Activated T-helper 2 cell treated with anti-CD3 and anti-CD28 coated beads, Interferon-gamma antibody, Interleukin-2, Interleukin-4, amounts not matched to agents 10 μg/mL and 5 μg/mL and 100 μg/mL, durations not matched to agents 14 hours and 24 hours and 36 hours (primary cell): ENCODE data around the gene POLE. TPM values are rescaled to one million over a fixed set of nuclear protein-coding genes. Genes with fewer than 3 reads are reported as not detected.

Experiments
- DNase-seq: peaks from one replicate; pipeline ENCODE4 v3.0.0; 2021; ENCODE audit warnings: low spot score
- H3K27ac Mint-ChIP-seq: one replicate; pipeline ENCODE4 v1.8.0; 2021; ENCODE audit warnings: mixed read lengths
- H3K27me3 Mint-ChIP-seq: one replicate; pipeline ENCODE4 v1.8.0; 2021; ENCODE audit warnings: low read depth, mixed read lengths
- H3K36me3 Mint-ChIP-seq: one replicate; pipeline ENCODE4 v1.8.0; 2021; ENCODE audit warnings: low read depth, mixed read lengths
- H3K4me1 Mint-ChIP-seq: one replicate; pipeline ENCODE4 v1.8.0; 2021; ENCODE audit warnings: low read depth, mixed read lengths
- H3K4me3 Mint-ChIP-seq: one replicate; pipeline ENCODE4 v1.8.0; 2021; ENCODE audit warnings: low read depth, mild to moderate bottlenecking, moderate library complexity, mixed read lengths
- H3K9me3 Mint-ChIP-seq: one replicate; pipeline ENCODE4 v1.8.0; 2021; ENCODE audit warnings: mixed read lengths
- intact Hi-C: fragments of 100-400 bp; cut with micrococcal nuclease; formaldehyde crosslinking; loops from one replicate; pipeline ENCODE4 v1.15.1; 2023
- total RNA-seq: library from RNA; stranded (reverse); gene quantifications from 2 replicates; pipeline ENCODE4 v1.2.3, GENCODE V29; 2022

Gene POLE, protein sequence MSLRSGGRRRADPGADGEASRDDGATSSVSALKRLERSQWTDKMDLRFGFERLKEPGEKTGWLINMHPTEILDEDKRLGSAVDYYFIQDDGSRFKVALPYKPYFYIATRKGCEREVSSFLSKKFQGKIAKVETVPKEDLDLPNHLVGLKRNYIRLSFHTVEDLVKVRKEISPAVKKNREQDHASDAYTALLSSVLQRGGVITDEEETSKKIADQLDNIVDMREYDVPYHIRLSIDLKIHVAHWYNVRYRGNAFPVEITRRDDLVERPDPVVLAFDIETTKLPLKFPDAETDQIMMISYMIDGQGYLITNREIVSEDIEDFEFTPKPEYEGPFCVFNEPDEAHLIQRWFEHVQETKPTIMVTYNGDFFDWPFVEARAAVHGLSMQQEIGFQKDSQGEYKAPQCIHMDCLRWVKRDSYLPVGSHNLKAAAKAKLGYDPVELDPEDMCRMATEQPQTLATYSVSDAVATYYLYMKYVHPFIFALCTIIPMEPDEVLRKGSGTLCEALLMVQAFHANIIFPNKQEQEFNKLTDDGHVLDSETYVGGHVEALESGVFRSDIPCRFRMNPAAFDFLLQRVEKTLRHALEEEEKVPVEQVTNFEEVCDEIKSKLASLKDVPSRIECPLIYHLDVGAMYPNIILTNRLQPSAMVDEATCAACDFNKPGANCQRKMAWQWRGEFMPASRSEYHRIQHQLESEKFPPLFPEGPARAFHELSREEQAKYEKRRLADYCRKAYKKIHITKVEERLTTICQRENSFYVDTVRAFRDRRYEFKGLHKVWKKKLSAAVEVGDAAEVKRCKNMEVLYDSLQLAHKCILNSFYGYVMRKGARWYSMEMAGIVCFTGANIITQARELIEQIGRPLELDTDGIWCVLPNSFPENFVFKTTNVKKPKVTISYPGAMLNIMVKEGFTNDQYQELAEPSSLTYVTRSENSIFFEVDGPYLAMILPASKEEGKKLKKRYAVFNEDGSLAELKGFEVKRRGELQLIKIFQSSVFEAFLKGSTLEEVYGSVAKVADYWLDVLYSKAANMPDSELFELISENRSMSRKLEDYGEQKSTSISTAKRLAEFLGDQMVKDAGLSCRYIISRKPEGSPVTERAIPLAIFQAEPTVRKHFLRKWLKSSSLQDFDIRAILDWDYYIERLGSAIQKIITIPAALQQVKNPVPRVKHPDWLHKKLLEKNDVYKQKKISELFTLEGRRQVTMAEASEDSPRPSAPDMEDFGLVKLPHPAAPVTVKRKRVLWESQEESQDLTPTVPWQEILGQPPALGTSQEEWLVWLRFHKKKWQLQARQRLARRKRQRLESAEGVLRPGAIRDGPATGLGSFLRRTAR (N-terminal part only)
- total RNA-seq, result 152 and 159 TPM in 2 replicates

GRCh38 chr12:132687211-132688164 is at the start of gene POLE, which contains the start of gene PXMP2:
Gene POLE, minus strand, starts transcription at chr12:132687342. Its CDS starts 27 bp downstream, at chr12:132687315.
Gene PXMP2, plus strand, starts transcription at chr12:132687587. Its CDS starts 84 bp downstream, at chr12:132687671.
- Mint-ChIP-seq H3K27me3 (no peaks in the 10 kb centered on the region), H3K9me3 (no peaks in the 10 kb centered on the region), H3K36me3 (peaks cover 35% of the 10 kb centered on the region), H3K4me3 (peak within 1 kb of the TSS; percentile 82), H3K27ac (peak within 1 kb of the TSS; percentile 75), H3K4me1 (peaks cover 22% of the 10 kb centered on the region)
- intact Hi-C loops, result loop anchor here (1.0 to 2.0 kb wide), 3 partner anchors 23 to 221 kb away; partner anchors contain the start of genes ANKLE2 and PGAM5
- peak; percentile 90 for DNase-seq

GRCh38 chr12:132736913-132737312 is 49.8 kb upstream of the POLE start:
- Mint-ChIP-seq H3K9me3 (no peaks in the 10 kb centered on the region), H3K36me3 (peaks cover 93% of the 10 kb centered on the region), H3K27me3 (no peaks in the 10 kb centered on the region), H3K4me1 (no peaks in the 10 kb centered on the region), H3K27ac (no peak overlapping the region), H3K4me3 (no peak overlapping the region)
- intact Hi-C loops, result no loop called here
- no peak for DNase-seq

DNA sequence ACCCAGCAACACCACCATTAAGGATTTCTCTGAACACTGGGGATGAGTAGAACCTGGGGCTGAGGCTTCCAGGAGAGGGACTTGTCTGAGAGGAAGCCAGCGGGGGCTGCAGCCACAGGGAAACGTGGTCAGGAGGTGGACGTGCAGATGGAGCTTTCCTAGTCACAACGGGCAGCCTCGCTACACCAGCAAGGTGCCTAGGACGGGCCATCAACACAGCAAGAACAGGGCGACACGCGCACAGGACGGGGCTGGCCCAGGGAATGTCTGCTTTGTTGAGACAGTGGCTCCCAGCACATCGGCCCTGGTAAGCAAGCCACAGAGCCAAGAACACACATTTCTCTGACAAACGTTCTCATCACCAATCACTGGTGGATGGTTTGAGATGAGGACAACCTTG is 49.2 kb upstream of the POLE start:
- H3K4me1 Mint-ChIP-seq, result no peaks in the 10 kb centered on the region
- H3K27ac Mint-ChIP-seq, result no peak overlapping the region
- peaks cover 93% of the 10 kb centered on the region for H3K36me3 Mint-ChIP-seq
- intact Hi-C loops, result no loop called here
- no peaks in the 10 kb centered on the region for H3K9me3 Mint-ChIP-seq
- DNase-seq, result no peak
- no peak overlapping the region for H3K4me3 Mint-ChIP-seq
- no peaks in the 10 kb centered on the region for H3K27me3 Mint-ChIP-seq

DNA sequence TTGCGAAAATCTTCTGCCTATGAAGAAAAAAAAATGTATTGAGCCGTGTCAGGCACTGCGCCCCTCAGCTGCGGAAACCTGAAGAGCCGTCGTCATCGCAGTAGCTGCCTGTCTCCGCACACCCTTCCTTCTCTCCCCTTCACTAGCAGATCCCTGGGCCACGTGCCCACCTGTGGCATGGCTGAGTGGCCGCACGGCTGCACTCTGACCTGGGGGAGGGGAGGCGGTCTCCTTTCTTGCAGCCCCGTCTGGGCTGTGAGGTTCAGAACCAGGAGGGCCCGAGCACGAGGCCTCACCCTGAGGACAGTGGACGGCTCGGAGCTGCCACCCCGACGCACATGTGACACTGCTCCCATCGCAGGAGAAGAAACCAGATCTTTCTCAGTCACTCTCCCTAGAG is 48.4 kb upstream of the POLE start:
- no peaks in the 10 kb centered on the region for H3K4me1 Mint-ChIP-seq
- peaks cover 93% of the 10 kb centered on the region for H3K36me3 Mint-ChIP-seq
- H3K27me3 Mint-ChIP-seq, result no peaks in the 10 kb centered on the region
- intact Hi-C loops, result no loop called here
- H3K27ac Mint-ChIP-seq, result no peak overlapping the region
- no peaks in the 10 kb centered on the region for H3K9me3 Mint-ChIP-seq
- no peak for DNase-seq
- H3K4me3 Mint-ChIP-seq, result no peak overlapping the region

DNA sequence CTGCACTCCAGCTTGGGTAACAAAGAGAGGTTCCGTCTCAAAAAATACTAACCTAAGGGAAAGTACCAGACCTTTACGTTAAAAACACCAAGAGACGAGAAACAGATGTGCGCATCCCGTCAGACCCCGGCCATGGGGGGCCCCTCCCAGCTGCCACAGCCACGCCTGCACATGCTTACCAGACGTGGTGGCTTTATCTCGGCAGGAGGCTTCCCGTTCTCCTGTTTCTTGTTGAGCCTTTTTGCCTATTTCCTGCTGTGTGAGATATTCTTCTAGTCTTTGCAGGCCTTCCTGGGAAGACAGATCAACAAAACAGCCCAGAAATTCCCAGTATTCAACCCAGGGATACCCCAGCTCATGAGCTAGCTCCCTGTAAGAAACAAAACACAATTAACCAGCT is 47.1 kb upstream of the POLE start:
- Mint-ChIP-seq H3K9me3 (no peaks in the 10 kb centered on the region), H3K36me3 (peaks cover 90% of the 10 kb centered on the region), H3K27ac (no peak overlapping the region), H3K27me3 (no peaks in the 10 kb centered on the region), H3K4me3 (no peak overlapping the region), H3K4me1 (no peaks in the 10 kb centered on the region)
- no peak for DNase-seq
- intact Hi-C loops, result no loop called here

DNA sequence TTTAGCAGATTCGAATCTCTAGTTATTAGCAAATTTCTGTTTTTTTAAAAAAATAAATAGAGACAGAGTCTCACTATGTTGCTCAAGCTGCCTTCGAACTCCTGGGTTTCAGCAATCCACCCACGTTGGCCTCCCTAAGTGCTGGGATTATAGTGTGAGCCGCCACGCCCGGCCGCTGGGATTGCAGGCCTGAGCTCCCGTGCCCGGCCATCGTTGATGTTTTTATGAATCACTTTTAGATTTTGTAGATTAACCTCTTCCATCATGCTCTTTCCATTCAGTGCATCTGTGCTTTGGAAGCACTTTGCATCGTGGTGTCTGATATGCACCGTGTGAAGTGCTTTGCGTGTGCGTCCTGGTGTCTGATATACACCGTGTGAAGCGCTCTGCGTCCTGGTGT is 44.4 kb upstream of the POLE start:
- no peak overlapping the region for H3K27ac Mint-ChIP-seq
- intact Hi-C loops, result no loop called here
- no peaks in the 10 kb centered on the region for H3K27me3 Mint-ChIP-seq
- H3K4me1 Mint-ChIP-seq, result no peaks in the 10 kb centered on the region
- peaks cover 93% of the 10 kb centered on the region for H3K36me3 Mint-ChIP-seq
- no peaks in the 10 kb centered on the region for H3K9me3 Mint-ChIP-seq
- no peak overlapping the region for H3K4me3 Mint-ChIP-seq
- DNase-seq, result no peak

DNA sequence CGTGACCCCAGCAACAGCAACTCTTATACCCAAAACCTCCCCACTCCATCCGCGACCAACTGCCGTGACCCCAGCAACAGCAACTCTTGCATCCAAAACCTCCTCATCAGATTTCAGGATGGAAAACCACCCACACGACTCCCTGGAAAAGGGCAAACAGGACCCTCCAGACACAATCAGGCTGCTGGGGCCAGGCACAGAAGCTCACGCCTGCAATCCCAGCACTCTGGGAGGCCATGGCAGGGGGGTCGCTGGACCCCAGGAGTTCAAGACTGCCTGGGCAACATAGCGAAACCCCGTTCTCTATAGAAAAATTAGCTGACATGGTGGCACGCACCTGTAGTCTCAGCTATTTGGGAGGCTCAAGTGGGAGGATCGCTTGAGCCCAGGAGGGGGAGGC is 43.2 kb upstream of the POLE start:
- intact Hi-C loops, result no loop called here
- Mint-ChIP-seq H3K4me3 (no peak overlapping the region), H3K4me1 (no peaks in the 10 kb centered on the region), H3K9me3 (no peaks in the 10 kb centered on the region), H3K36me3 (peaks cover 93% of the 10 kb centered on the region), H3K27ac (no peak overlapping the region), H3K27me3 (no peaks in the 10 kb centered on the region)
- no peak for DNase-seq

DNA sequence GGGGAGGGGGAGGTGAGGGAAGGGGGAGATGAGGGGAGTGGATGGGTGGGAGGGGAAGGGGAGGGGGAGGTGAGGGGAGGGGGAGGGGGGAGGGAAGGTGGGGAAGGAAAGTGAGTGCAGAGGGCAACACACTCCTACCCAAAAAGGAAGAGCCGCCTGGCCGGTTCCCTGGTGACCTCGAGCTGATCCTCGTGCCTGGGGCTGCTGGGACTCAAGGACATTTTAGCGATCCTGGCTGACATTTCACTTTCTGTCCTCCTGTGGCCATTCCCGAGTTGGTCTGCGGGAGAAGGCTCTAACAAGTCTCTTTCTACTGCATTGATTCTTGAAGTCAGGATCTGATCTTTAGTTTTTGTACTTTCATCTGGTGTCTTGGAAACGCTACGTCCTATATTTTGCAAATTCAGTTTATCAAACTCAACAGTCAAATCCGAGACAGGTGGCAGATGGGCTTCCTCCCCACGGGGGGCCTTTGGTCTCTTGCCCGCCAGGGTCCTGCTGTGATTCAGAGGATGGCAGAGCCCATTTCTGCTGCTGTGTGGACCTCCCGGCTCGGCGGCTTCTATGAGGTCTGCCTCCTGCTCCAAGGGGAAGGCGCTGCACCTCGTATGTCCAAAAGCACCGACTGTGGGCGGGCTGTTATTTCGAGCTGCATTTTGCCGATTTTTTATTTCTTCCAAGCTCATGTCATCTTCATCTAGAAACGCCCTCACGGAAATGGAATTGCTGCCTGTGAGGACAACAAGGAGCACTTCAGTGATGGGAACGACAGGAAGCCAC is 42.6 kb upstream of the POLE start:
- no peak for DNase-seq
- H3K9me3 Mint-ChIP-seq, result no peaks in the 10 kb centered on the region
- no peak overlapping the region for H3K27ac Mint-ChIP-seq
- H3K36me3 Mint-ChIP-seq, result peaks cover 94% of the 10 kb centered on the region
- intact Hi-C loops, result no loop called here
- H3K4me1 Mint-ChIP-seq, result no peaks in the 10 kb centered on the region
- H3K4me3 Mint-ChIP-seq, result no peak overlapping the region
- H3K27me3 Mint-ChIP-seq, result no peaks in the 10 kb centered on the region

DNA sequence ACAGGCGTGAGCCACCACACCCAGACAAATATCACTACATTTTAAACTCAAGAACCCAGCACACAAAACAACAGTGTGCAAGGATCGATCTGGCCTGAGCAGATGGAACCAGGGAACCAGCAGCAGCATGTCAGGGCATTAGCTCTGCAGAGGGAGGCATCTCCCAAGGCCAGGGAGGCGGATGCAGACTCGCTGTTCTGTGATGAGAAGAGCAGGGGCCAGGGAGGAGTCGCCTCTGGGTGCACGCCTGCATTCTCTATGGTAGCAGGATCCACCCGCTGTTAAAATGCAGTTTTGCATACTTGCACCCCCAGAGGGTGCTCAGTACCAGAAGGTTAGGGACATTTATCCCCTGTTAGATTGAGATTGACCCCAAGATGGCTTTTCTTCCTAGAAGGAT is 41.4 kb upstream of the POLE start:
- no peak for DNase-seq
- Mint-ChIP-seq H3K27ac (peak overlapping the region; percentile 49), H3K36me3 (peaks cover 93% of the 10 kb centered on the region), H3K27me3 (no peaks in the 10 kb centered on the region), H3K9me3 (no peaks in the 10 kb centered on the region), H3K4me1 (no peaks in the 10 kb centered on the region), H3K4me3 (no peak overlapping the region)
- intact Hi-C loops, result no loop called here

- Mint-ChIP-seq H3K4me3 (no peak overlapping the region), H3K9me3 (no peaks in the 10 kb centered on the region), H3K27me3 (no peaks in the 10 kb centered on the region), H3K4me1 (no peaks in the 10 kb centered on the region), H3K27ac (no peak overlapping the region), H3K36me3 (peaks cover 90% of the 10 kb centered on the region)
- no peak for DNase-seq
- intact Hi-C loops, result no loop called here
These were observed 40.1 kb upstream of the POLE start for GRCh38 chr12:132727091-132727794.

DNA sequence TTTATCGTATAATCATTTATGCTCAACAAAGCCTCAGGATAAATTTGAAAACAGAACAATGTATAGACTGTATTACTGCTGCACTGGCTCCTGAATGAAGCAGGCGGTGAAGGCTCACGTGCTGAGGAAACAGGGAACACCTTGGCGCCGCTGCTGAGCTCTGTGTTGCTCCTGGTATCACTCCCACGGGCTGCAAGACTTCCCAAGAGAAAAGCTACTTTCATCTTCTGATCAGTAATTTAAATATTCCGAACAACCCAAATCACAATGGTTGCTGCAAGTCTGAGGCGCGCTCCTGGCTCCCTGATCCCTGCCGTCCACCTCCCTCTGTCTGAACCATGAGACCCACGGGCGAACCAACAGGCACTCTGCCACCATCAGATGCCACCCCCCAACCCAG is 39.2 kb upstream of the POLE start:
- no peaks in the 10 kb centered on the region for H3K4me1 Mint-ChIP-seq
- no peak overlapping the region for H3K4me3 Mint-ChIP-seq
- no peak overlapping the region for H3K27ac Mint-ChIP-seq
- intact Hi-C loops, result no loop called here
- DNase-seq, result no peak
- H3K36me3 Mint-ChIP-seq, result peaks cover 87% of the 10 kb centered on the region
- H3K9me3 Mint-ChIP-seq, result no peaks in the 10 kb centered on the region
- no peaks in the 10 kb centered on the region for H3K27me3 Mint-ChIP-seq
